SK-N-SH treated with all-trans-retinoic acid at 6 μM for 48 hours (cell line): ENCODE measurements around the gene C15orf40.

Source experiments
- BACH2 ChIP-seq: fragments of 250-450 bp; sonication (Bioruptor Pico); IDR thresholded peaks from 2 replicates; pipeline ENCODE4 v1.9.0; 2021; ENCODE audit warnings: mild to moderate bottlenecking, borderline replicate concordance
- CREB5 ChIP-seq: fragments of 250-450 bp; sonication (Bioruptor Pico); IDR thresholded peaks from 2 replicates; pipeline ENCODE4 v1.5.1; 2020; ENCODE audit warnings: low read depth, mild to moderate bottlenecking, moderate library complexity
- PATZ1 ChIP-seq: fragments of 250-450 bp; sonication (Bioruptor Pico); IDR thresholded peaks from 2 replicates; pipeline ENCODE4 v1.8.0; 2020; ENCODE audit warnings: mild to moderate bottlenecking, moderate library complexity, borderline replicate concordance
- POU6F1 ChIP-seq: fragments of 250-450 bp; sonication (Bioruptor Pico); IDR thresholded peaks from 2 replicates; pipeline ENCODE4 v1.8.0; 2021; ENCODE audit warnings: low read depth, mild to moderate bottlenecking, moderate library complexity, borderline replicate concordance
- ZFP30 ChIP-seq: fragments of 450-650 bp; formaldehyde crosslinking; IDR thresholded peaks from 2 replicates; pipeline ENCODE4 v1.5.0; 2022; ENCODE audit warnings: mild to moderate bottlenecking, moderate library complexity

- TF ChIP-seq POU6F1 (CRISPR knock-in tag) (no peak), CREB5 (CRISPR knock-in tag) (no peak), PATZ1 (CRISPR knock-in tag) (no peak), ZFP30 (CRISPR knock-in tag) (no peak), BACH2 (CRISPR knock-in tag) (no peak)
Observed at GRCh38 chr15:83057696-83058376, 46.4 kb upstream of the C15orf40 start.
